Thoracic aorta (tissue), 2 donors: ENCODE data around the gene PCDHGA5. TPM values are rescaled to one million over a fixed set of nuclear protein-coding genes. Genes with fewer than 3 reads are reported as not detected.
"Not testable (repeated sequence)": the region's sequence is repeated elsewhere in the genome, so short reads cannot be mapped to it uniquely, and the experiment has no call there.

Experiments used
- ATAC-seq: fragments of 150-250 bp; one replicate; pipeline ENCODE4 v1.8.0; 2017; ENCODE audit warnings: low read depth; ENCODE audit not compliant: insufficient number of reproducible peaks, low FRiP score
- DNase-seq: peaks from one replicate; pipeline ENCODE4 v3.0.0-alpha.2; 2020; ENCODE audit warnings: low spot score
- H3K27ac ChIP-seq, 2 donors: fragments of 200-600 bp; sonication (generic); 1 replicate in 1 of 2; 2 replicates in 1 of 2; pipeline ENCODE4 v1.5.1; 2016; ENCODE audit warnings: mild to moderate bottlenecking in 2 of 2, moderate library complexity in 2 of 2
- H3K27me3 ChIP-seq: fragments of 200-600 bp; sonication (generic); replicated peaks from 2 replicates; pipeline ENCODE4 v1.6.0; 2016; ENCODE audit warnings: mild to moderate bottlenecking; ENCODE audit not compliant: insufficient read depth
- H3K36me3 ChIP-seq: fragments of 200-600 bp; sonication (generic); one replicate; pipeline ENCODE4 v1.5.1; 2016
- H3K4me1 ChIP-seq, 2 donors: fragments of 200-600 bp; sonication (generic); 1 replicate in 1 of 2; 2 replicates in 1 of 2; pipeline versions ENCODE4 v1.5.1 to v1.6.0; 2016; ENCODE audit warnings: low read depth in 2 of 2, mild to moderate bottlenecking in 1 of 2; ENCODE audit not compliant: control insufficient read depth in 1 of 2
- H3K4me3 ChIP-seq: fragments of 200-600 bp; sonication (generic); 2 replicates; pipeline ENCODE4 v1.5.1; 2016; ENCODE audit warnings: mild to moderate bottlenecking
- H3K9me3 ChIP-seq: fragments of 200-600 bp; sonication (generic); 2 replicates; pipeline ENCODE4 v1.5.1; 2016
- CTCF ChIP-seq: fragments of 200-600 bp; sonication (generic); IDR thresholded peaks from one replicate; pipeline ENCODE4 v1.5.1; 2019; ENCODE audit warnings: antibody characterized with exemption
- total RNA-seq, 2 donors: library from RNA; depleted of rRNA; stranded (reverse); fragments of >200 nt; gene quantifications; one replicate each; pipeline versions ENCODE4 v1.1.0 to v1.2.3, GENCODE V29; 2016

The PCDHGA5 gene
- total RNA-seq, 2 donors from 2014 or later = 9.5 to 12.5 TPM

GRCh38 chr5:141322261-141322660, 41.7 kb upstream of the PCDHGA5 start:
- peaks cover 33% of the 10 kb centered on the region for H3K9me3 ChIP-seq
- no peak for TF ChIP-seq CTCF
- no peak for DNase-seq
- H3K4me1 ChIP-seq = peaks cover 0 to 12% of the 10 kb centered on the region in 2 donors
- no peaks in the 10 kb centered on the region for H3K27me3 ChIP-seq
- no peak for ATAC-seq
- H3K36me3 ChIP-seq = peaks cover 17% of the 10 kb centered on the region
- H3K27ac ChIP-seq = no peak overlapping the region
- no peak overlapping the region for H3K4me3 ChIP-seq

- Histone ChIP-seq H3K4me1 (peaks cover 0 to 3% of the 10 kb centered on the region in 2 donors), H3K27me3 (no peaks in the 10 kb centered on the region), H3K9me3 (peaks cover 28% of the 10 kb centered on the region), H3K27ac (peak overlapping the region in 1 of 2 donors; percentile 15), H3K36me3 (no peaks in the 10 kb centered on the region), H3K4me3 (peak overlapping the region; percentile 68)
- peak; percentile 33 for TF ChIP-seq CTCF
- no peak for ATAC-seq
- DNase-seq = no peak
Observed at GRCh38 chr5:141326088-141326854, 37.7 kb upstream of the PCDHGA5 start.

- Histone ChIP-seq H3K4me1 (no peaks in the 10 kb centered on the region), H3K4me3 (no peak overlapping the region), H3K27me3 (no peaks in the 10 kb centered on the region), H3K9me3 (peaks cover 45% of the 10 kb centered on the region), H3K27ac (no peak overlapping the region), H3K36me3 (no peaks in the 10 kb centered on the region)
- no peak for DNase-seq
- ATAC-seq = no peak
- no peak for TF ChIP-seq CTCF
Observed at GRCh38 chr5:141328231-141328630, 35.7 kb upstream of the PCDHGA5 start.

GRCh38 chr5:141330299-141331080, 33.5 kb upstream of the PCDHGA5 start, which contains the start of gene PCDHGA1:
TSS of gene PCDHGA1 (plus strand) at chr5:141330514.
- Histone ChIP-seq H3K4me1 (no peaks in the 10 kb centered on the region), H3K9me3 (peaks cover 65% of the 10 kb centered on the region), H3K4me3 (peak within 1 kb of the TSS; percentile 14), H3K36me3 (no peaks in the 10 kb centered on the region), H3K27ac (no peak within 1 kb of the TSS), H3K27me3 (no peaks in the 10 kb centered on the region)
- TF ChIP-seq CTCF = no peak
- no peak for ATAC-seq
- no peak for DNase-seq

GRCh38 chr5:141332571-141332970, 31.4 kb upstream of the PCDHGA5 start:
- H3K9me3 ChIP-seq = peaks cover 82% of the 10 kb centered on the region

More at GRCh38 chr5:141332571-141332970, 31.4 kb upstream of the PCDHGA5 start:
- H3K4me1 ChIP-seq, DNase-seq, ATAC-seq, H3K27me3 ChIP-seq, H3K27ac ChIP-seq, H3K36me3 ChIP-seq, H3K4me3 ChIP-seq: not testable (repeated sequence)
